ENCODE results near the gene TIMP2. TPM values are rescaled to one million over a fixed set of nuclear protein-coding genes. Genes with fewer than 3 reads are reported as not detected.
A peak's percentile ranks its signal among the peaks of the same experiment; 100 is the strongest.

TIMP2 gene
- total RNA-seq, 3 donors from 2014 or later: 0.63 to 1.0 (median 0.81) TPM

- DNase-seq: no peak
- Mint-ChIP-seq H3K9me3 (no peaks in the 10 kb centered on the region), H3K36me3 (ENCODE audit: insufficient read depth) (no peaks in the 10 kb centered on the region), H3K27me3 (ENCODE audit: low read depth) (peaks cover 12% of the 10 kb centered on the region), H3K4me3 (no peak overlapping the region), H3K4me1 (ENCODE audit: low read depth) (peaks cover 11% of the 10 kb centered on the region)
- ATAC-seq: no peak
These were observed 5.0 kb upstream of the TIMP2 start for GRCh38 chr17:78929908-78930775.

DNA sequence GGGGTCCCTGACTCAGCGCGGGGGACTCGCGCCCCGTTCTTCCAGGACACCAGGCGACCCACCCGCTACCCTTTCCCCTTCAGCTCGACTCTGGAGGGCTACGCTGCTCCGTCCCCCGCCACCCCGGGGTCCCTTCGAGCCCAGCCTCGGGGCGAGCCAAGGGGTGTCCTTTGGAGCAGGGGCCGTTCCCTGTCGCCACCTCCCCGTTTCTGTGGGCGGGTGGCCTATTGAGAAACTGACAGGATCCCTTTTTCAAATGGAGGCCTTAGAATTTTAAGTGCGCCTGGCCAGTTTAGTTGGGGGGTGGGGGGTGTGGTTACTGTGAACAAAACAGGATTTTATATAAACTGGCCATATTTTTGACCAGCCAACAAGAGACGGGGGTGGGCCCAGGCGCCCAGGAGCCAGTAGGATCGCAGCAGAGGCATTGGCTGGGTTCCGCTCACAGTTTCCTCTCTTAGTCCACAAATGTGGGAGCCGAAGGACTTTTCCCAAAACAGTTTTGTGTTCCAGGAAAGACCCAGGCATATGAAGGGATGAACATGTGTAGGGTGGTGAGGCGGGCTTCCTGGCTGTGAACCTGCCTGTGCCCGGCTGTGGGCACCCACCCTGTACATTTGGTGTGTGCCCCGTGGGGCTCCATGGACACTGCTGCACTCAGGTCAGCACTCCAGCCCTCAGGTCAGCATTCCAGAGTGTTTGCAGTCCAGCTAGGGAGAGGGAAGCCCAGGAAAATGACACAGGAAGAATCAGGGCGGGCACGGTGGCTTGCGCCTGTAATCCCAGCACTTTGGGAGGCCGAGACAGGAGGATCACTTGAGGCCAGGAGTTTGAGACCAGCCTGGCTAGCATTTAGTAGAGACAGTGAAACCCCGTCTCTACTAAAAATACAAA, 722 bp upstream of the TIMP2 start:
- ATAC-seq: peak; percentile 13 to 19
- no peaks in the 10 kb centered on the region for H3K9me3 Mint-ChIP-seq

DNA sequence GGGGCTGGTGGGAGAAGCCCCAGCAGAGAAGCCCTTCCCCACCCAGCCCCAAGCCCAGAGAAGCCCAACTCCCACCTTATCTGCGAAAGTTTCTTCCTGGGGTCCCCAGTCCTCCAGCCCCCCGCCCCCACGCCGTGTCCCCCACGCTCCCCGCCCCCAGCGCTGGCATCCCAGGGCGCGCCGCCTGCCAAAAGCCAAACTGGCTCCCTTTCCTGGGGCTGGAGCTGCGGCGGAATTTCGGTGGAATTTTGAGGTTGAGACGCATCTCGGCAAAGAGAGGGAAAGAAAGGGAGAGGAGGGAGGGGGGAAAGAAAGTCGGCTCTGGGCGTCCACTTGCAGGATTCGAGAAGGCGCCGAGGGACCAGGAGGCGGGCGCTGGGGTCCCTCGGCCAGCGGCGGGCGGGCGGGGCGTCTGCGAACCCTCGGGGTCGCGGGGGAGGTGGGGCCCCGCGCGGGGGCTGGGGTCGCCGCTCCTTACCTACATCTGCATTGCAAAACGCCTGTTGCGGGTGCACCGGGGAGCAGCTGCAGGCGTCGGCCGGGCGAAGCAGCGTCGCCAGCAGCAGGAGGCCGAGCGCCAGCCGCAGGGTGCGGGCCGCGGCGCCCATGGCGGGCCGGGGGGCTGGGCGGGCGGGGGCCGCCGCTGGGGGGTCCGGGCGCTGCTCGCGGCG, 571 bp downstream of the TIMP2 start:
- no peaks in the 10 kb centered on the region for H3K36me3 Mint-ChIP-seq (ENCODE audit: insufficient read depth)
- peaks cover 11% of the 10 kb centered on the region for H3K4me1 Mint-ChIP-seq (ENCODE audit: low read depth)
- H3K9me3 Mint-ChIP-seq: no peaks in the 10 kb centered on the region
- DNase-seq (no peak), ATAC-seq (peak; percentile 34 to 42)
- H3K4me3 Mint-ChIP-seq: peak overlapping the region; percentile 61
- peaks cover 13% of the 10 kb centered on the region for H3K27me3 Mint-ChIP-seq (ENCODE audit: low read depth)

More for the DNA sequence above, 722 bp upstream of the TIMP2 start:
- Mint-ChIP-seq H3K27me3 (ENCODE audit: low read depth) (peaks cover 13% of the 10 kb centered on the region), H3K4me3 (no peak overlapping the region), H3K36me3 (ENCODE audit: insufficient read depth) (no peaks in the 10 kb centered on the region), H3K4me1 (ENCODE audit: low read depth) (peaks cover 11% of the 10 kb centered on the region)
- no peak for DNase-seq

- Mint-ChIP-seq H3K4me3 (peak overlapping the region; percentile 61), H3K9me3 (no peaks in the 10 kb centered on the region), H3K4me1 (ENCODE audit: low read depth) (peaks cover 11% of the 10 kb centered on the region), H3K27me3 (ENCODE audit: low read depth) (peaks cover 12% of the 10 kb centered on the region), H3K36me3 (ENCODE audit: insufficient read depth) (no peaks in the 10 kb centered on the region)
- ATAC-seq (peak; percentile 31 to 32), DNase-seq (peak; percentile 48)
These were observed 1.3 kb downstream of the TIMP2 start for GRCh38 chr17:78923660-78924453.

DNA sequence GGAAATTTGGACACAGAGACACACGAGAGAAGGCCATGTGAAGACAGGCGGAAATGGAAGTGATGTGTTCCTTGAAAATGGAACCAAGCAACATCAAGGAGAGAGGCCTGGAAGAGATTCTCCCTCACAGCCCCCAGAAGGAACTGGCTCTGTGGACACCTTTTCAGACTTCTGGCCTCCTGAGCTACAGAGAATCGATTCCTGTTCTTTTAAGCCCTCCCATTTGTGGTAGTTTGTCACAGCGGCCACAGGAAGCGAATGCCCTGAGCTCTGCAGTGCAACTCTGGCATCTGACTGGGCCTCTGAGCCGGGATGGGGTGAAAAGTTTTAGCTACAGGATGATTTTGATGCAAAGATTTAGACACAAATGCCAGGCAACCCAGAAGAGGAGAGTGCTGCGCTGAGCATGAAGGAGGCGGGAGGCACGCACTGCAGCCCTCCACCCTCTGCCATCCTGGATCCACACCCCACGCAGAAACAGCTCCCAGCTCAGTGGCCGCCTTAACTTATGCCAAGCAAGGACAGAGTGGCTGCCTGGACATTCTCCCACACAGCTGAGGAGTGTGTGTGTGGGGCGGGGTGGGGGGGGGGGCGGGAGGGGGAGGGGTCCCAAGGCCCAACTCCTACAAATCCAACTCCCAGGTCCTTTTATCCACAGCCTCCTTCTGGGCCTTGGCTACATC, 2.2 kb downstream of the TIMP2 start:
- H3K27me3 Mint-ChIP-seq (ENCODE audit: low read depth): peaks cover 10% of the 10 kb centered on the region
- no peaks in the 10 kb centered on the region for H3K9me3 Mint-ChIP-seq
- ATAC-seq (no peak), DNase-seq (no peak)
- H3K4me3 Mint-ChIP-seq: peak overlapping the region; percentile 61
- H3K36me3 Mint-ChIP-seq (ENCODE audit: insufficient read depth): no peaks in the 10 kb centered on the region
- H3K4me1 Mint-ChIP-seq (ENCODE audit: low read depth): peaks cover 11% of the 10 kb centered on the region

DNA sequence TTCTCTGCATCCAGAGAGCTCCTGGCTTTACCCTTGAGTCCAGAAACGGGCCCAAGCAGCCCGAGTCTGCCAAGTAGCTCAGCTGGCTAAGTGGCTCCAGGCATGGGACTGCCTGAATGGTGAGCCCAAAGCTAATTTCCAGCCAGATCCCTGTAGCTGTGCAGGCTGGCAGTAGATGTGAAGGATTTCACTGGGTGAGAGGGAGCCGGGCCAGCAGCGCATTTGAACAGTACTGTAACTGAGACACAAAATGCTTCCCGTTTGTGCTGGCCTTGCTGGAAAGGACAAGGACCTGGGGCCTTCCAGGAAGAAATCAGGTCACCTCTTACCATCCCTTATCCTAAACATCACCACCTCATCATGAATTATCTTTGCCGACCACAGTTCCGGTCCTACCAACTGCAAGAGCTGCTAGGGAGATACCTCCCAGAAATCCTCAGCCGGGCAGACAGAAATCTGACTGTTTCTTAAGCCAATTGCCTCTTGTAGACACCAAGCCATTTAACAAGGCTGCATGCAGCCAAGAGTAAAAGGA, 3.7 kb downstream of the TIMP2 start:
- ATAC-seq: no peak
- H3K36me3 Mint-ChIP-seq (ENCODE audit: insufficient read depth): no peaks in the 10 kb centered on the region
- no peaks in the 10 kb centered on the region for H3K9me3 Mint-ChIP-seq
- no peak overlapping the region for H3K4me3 Mint-ChIP-seq
- DNase-seq: no peak
- peaks cover 11% of the 10 kb centered on the region for H3K4me1 Mint-ChIP-seq (ENCODE audit: low read depth)
- H3K27me3 Mint-ChIP-seq (ENCODE audit: low read depth): peaks cover 9% of the 10 kb centered on the region

- no peak for DNase-seq
- peaks cover 13% of the 10 kb centered on the region for H3K4me1 Mint-ChIP-seq (ENCODE audit: low read depth)
- ATAC-seq: no peak
These were observed 4.7 kb downstream of the TIMP2 start for GRCh38 chr17:78920528-78920927.

DNA sequence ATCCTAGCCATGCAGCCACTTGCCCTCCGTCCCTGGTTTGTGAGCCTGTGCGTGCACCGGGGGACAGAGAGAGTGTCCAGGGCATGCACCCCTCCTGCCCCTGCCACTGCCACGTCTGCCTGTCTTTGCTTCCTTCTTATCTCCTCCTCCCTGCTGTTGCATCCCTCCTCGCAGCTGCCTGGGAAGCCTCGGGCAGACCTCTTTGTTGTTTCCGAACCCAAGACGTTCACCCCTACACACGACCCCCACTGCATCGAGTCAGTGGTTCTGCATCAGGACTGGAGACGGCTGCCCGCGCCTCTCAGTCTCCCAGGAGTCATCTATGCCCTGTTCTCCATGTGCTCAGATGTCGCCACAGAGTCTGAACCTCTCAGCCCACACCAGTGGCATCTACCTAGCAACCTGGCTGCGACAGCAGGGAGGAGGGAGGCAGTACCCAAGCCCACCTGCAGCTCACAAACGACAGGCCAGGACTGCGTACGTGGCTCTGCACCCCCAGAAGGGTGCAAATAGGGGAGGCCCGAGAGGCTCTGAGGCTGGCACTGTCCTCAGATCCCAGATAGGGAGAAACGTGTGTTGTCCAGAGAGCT, 5.2 kb downstream of the TIMP2 start:
- peaks cover 5% of the 10 kb centered on the region for H3K27me3 Mint-ChIP-seq (ENCODE audit: low read depth)
- no peak overlapping the region for H3K4me3 Mint-ChIP-seq
- H3K4me1 Mint-ChIP-seq (ENCODE audit: low read depth): peaks cover 13% of the 10 kb centered on the region
- no peaks in the 10 kb centered on the region for H3K36me3 Mint-ChIP-seq (ENCODE audit: insufficient read depth)
- DNase-seq: no peak
- ATAC-seq: no peak
- no peaks in the 10 kb centered on the region for H3K9me3 Mint-ChIP-seq

More at GRCh38 chr17:78920528-78920927, 4.7 kb downstream of the TIMP2 start:
- H3K9me3 Mint-ChIP-seq: no peaks in the 10 kb centered on the region
- H3K27me3 Mint-ChIP-seq (ENCODE audit: low read depth): peaks cover 5% of the 10 kb centered on the region
- no peak overlapping the region for H3K4me3 Mint-ChIP-seq
- no peaks in the 10 kb centered on the region for H3K36me3 Mint-ChIP-seq (ENCODE audit: insufficient read depth)

DNA sequence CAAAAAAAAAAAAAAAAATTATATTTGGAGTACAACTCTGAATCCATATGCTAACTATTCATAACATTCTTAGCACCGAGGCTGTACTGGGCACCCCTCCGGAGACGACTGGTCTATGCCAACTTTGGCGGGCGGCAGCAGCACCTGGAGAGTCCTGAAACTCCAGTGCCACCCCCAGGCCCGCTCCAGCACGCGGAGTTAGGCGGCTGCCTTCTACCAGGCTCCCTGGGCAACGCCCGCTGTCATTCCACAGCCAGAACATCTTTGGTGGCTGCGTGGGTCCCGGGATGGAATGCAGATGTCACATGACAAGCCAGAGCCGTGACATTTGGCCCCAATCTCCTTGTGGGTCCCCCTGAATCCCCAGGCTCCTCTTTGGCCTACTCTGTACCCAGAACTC, 6.2 kb downstream of the TIMP2 start:
- H3K27me3 Mint-ChIP-seq (ENCODE audit: low read depth): peaks cover 5% of the 10 kb centered on the region
- DNase-seq: no peak
- H3K9me3 Mint-ChIP-seq: no peaks in the 10 kb centered on the region
- no peak for ATAC-seq
- no peaks in the 10 kb centered on the region for H3K36me3 Mint-ChIP-seq (ENCODE audit: insufficient read depth)
- H3K4me1 Mint-ChIP-seq (ENCODE audit: low read depth): peaks cover 12% of the 10 kb centered on the region
- no peak overlapping the region for H3K4me3 Mint-ChIP-seq

GRCh38 chr17:78917451-78918275, 7.5 kb downstream of the TIMP2 start:
- ATAC-seq (no peak), DNase-seq (no peak)
- Mint-ChIP-seq H3K36me3 (ENCODE audit: insufficient read depth) (no peaks in the 10 kb centered on the region), H3K4me1 (ENCODE audit: low read depth) (peaks cover 2% of the 10 kb centered on the region), H3K4me3 (no peak overlapping the region), H3K9me3 (no peaks in the 10 kb centered on the region), H3K27me3 (ENCODE audit: low read depth) (peaks cover 3% of the 10 kb centered on the region)

- no peak for DNase-seq
- Mint-ChIP-seq H3K27me3 (ENCODE audit: low read depth) (peaks cover 3% of the 10 kb centered on the region), H3K9me3 (no peaks in the 10 kb centered on the region), H3K4me3 (peak overlapping the region; percentile 16), H3K4me1 (ENCODE audit: low read depth) (peaks cover 2% of the 10 kb centered on the region), H3K36me3 (ENCODE audit: insufficient read depth) (no peaks in the 10 kb centered on the region)
- peak; percentile 52 to 56 for ATAC-seq
These were observed 9.1 kb downstream of the TIMP2 start for GRCh38 chr17:78915872-78916632.

Data from activated T-cell treated with anti-CD3 and anti-CD28 coated beads, Interleukin-2, amount 50 U/mL, for 4 hours (primary cell).